ENCODE results near the gene EIF5AL1. TPM values are rescaled to one million over a fixed set of nuclear protein-coding genes. Genes with fewer than 3 reads are reported as not detected.
"Not testable (repeated sequence)": the region's sequence is repeated elsewhere in the genome, so short reads cannot be mapped to it uniquely, and the experiment has no call there.

Gene EIF5AL1
- total and polyA plus RNA-seq, 2 experiments from 2014 or later, result 0.27 to 1.5 TPM

GRCh38 chr10:79547973-79548372, 35.6 kb downstream of the EIF5AL1 start:
- Histone ChIP-seq H3K4me3 (no peak overlapping the region), H3K36me3 (replicated peaks; ENCODE audit: insufficient read depth, low read depth) (no peaks in the 10 kb centered on the region), H3K27me3 (no peaks in the 10 kb centered on the region), H3K4me1 (ENCODE audit: insufficient read depth) (no peaks in the 10 kb centered on the region), H3K79me2 (no peaks in the 10 kb centered on the region), H3K27ac (no peak overlapping the region), H3K9me3 (ENCODE audit: low read depth) (no peaks in the 10 kb centered on the region), H4K20me1 (ENCODE audit: insufficient read depth, poor library complexity, severe bottlenecking) (no peaks in the 10 kb centered on the region), H3K4me2 (no peak overlapping the region), H2AFZ (no peak overlapping the region), H3K9me2 (replicated peaks; ENCODE audit: insufficient read depth) (no peaks in the 10 kb centered on the region)
- no peak for TF ChIP-seq EZH2phosphoT487 (IDR thresholded peaks at IDR 0.05; ENCODE audit: low read depth, severe bottlenecking, unreplicated experiment)
- TF ChIP-seq EZH2 (IDR thresholded peaks at IDR 0.05; ENCODE audit: borderline replicate concordance), result no peak
- TF ChIP-seq, protein P1, sequence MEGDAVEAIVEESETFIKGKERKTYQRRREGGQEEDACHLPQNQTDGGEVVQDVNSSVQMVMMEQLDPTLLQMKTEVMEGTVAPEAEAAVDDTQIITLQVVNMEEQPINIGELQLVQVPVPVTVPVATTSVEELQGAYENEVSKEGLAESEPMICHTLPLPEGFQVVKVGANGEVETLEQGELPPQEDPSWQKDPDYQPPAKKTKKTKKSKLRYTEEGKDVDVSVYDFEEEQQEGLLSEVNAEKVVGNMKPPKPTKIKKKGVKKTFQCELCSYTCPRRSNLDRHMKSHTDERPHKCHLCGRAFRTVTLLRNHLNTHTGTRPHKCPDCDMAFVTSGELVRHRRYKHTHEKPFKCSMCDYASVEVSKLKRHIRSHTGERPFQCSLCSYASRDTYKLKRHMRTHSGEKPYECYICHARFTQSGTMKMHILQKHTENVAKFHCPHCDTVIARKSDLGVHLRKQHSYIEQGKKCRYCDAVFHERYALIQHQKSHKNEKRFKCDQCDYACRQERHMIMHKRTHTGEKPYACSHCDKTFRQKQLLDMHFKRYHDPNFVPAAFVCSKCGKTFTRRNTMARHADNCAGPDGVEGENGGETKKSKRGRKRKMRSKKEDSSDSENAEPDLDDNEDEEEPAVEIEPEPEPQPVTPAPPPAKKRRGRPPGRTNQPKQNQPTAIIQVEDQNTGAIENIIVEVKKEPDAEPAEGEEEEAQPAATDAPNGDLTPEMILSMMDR (IDR thresholded peaks at IDR 0.05; ENCODE audit: poor library complexity), result no peak
- DNase-seq (ENCODE audit: low spot score), result no peak
- 72% methylated on average over 3 of the region's 3 CpGs for WGBS (ENCODE audit: low lambda C conversion rate, missing lambda C conversion rate)

- H3K4me1 ChIP-seq (ENCODE audit: insufficient read depth), result no peaks in the 10 kb centered on the region
- no peaks in the 10 kb centered on the region for H3K79me2 ChIP-seq
- H3K9me2 ChIP-seq (replicated peaks; ENCODE audit: insufficient read depth), result no peaks in the 10 kb centered on the region
- 90% methylated on average over 2 of the region's 2 CpGs for WGBS (ENCODE audit: low lambda C conversion rate, missing lambda C conversion rate)
- no peaks in the 10 kb centered on the region for H3K27me3 ChIP-seq
- no peak overlapping the region for H3K4me3 ChIP-seq
- H3K4me2 ChIP-seq, result no peak overlapping the region
- DNase-seq (ENCODE audit: low spot score), result no peak
- TF ChIP-seq EZH2 (IDR thresholded peaks at IDR 0.05; ENCODE audit: borderline replicate concordance), result no peak
- TF ChIP-seq EZH2phosphoT487 (IDR thresholded peaks at IDR 0.05; ENCODE audit: low read depth, severe bottlenecking, unreplicated experiment), result no peak
- TF ChIP-seq, protein P1 (IDR thresholded peaks at IDR 0.05; ENCODE audit: poor library complexity), result no peak
- no peaks in the 10 kb centered on the region for H3K36me3 ChIP-seq (replicated peaks; ENCODE audit: insufficient read depth, low read depth)
- no peaks in the 10 kb centered on the region for H4K20me1 ChIP-seq (ENCODE audit: insufficient read depth, poor library complexity, severe bottlenecking)
- no peak overlapping the region for H3K27ac ChIP-seq
- no peak overlapping the region for H2AFZ ChIP-seq
- no peaks in the 10 kb centered on the region for H3K9me3 ChIP-seq (ENCODE audit: low read depth)
Measured at GRCh38 chr10:79552143-79552542, 39.8 kb downstream of the EIF5AL1 start.

GRCh38 chr10:79555354-79556309, 43.3 kb downstream of the EIF5AL1 start:
- H3K79me2 ChIP-seq, result no peaks in the 10 kb centered on the region
- H3K4me2 ChIP-seq, result no peak overlapping the region
- whole genome bisulfite sequencing (ENCODE audit: low lambda C conversion rate, missing lambda C conversion rate), result 84% methylated on average over 11 of the region's 11 CpGs

DNA sequence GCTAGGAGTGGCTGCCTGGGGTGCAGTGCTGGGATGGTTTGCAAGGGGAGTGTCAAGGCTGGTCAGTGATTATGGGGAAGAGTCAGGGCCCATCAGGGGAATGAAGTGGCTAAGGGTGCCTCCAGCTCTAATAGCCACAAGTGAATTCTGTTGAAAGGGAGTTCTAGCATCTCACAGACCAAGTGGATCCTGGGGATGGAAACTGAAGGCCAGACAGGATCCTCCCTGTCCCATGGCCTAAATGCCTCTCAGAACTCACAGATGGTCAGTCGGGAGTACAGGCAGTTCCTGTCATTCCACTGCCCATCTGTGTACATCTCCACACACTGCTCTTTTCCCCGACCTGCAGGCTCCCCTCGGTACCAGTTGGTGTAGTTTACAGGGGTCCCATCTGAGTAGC, 44.6 kb downstream of the EIF5AL1 start:
- H3K9me3 ChIP-seq (ENCODE audit: low read depth); H3K9me2 ChIP-seq (replicated peaks; ENCODE audit: insufficient read depth); H3K4me2 ChIP-seq; H4K20me1 ChIP-seq (ENCODE audit: insufficient read depth, poor library complexity, severe bottlenecking); H3K27ac ChIP-seq; H2AFZ ChIP-seq; DNase-seq (ENCODE audit: low spot score); H3K27me3 ChIP-seq; H3K79me2 ChIP-seq; H3K4me1 ChIP-seq (ENCODE audit: insufficient read depth); H3K36me3 ChIP-seq (replicated peaks; ENCODE audit: insufficient read depth, low read depth); H3K4me3 ChIP-seq: not testable (repeated sequence)
- 69% methylated on average over 1 of the region's 3 CpGs for WGBS (ENCODE audit: low lambda C conversion rate, missing lambda C conversion rate)

More at GRCh38 chr10:79555354-79556309, 43.3 kb downstream of the EIF5AL1 start:
- no peak overlapping the region for H3K27ac ChIP-seq
- H3K27me3 ChIP-seq, result no peaks in the 10 kb centered on the region
- H3K4me3 ChIP-seq, result no peak overlapping the region
- no peaks in the 10 kb centered on the region for H3K9me3 ChIP-seq (ENCODE audit: low read depth)
- DNase-seq (ENCODE audit: low spot score), result no peak
- no peaks in the 10 kb centered on the region for H4K20me1 ChIP-seq (ENCODE audit: insufficient read depth, poor library complexity, severe bottlenecking)
- no peaks in the 10 kb centered on the region for H3K9me2 ChIP-seq (replicated peaks; ENCODE audit: insufficient read depth)
- no peaks in the 10 kb centered on the region for H3K4me1 ChIP-seq (ENCODE audit: insufficient read depth)
- no peaks in the 10 kb centered on the region for H3K36me3 ChIP-seq (replicated peaks; ENCODE audit: insufficient read depth, low read depth)
- TF ChIP-seq EZH2phosphoT487 (IDR thresholded peaks at IDR 0.05; ENCODE audit: low read depth, severe bottlenecking, unreplicated experiment) (no peak), EZH2 (IDR thresholded peaks at IDR 0.05; ENCODE audit: borderline replicate concordance) (no peak)
- TF ChIP-seq, protein P1 (IDR thresholded peaks at IDR 0.05; ENCODE audit: poor library complexity), result no peak
- H2AFZ ChIP-seq, result no peak overlapping the region

All from hepatocyte (in vitro differentiated cells).